Measurements from ENCODE around the gene MAMDC4.

The MAMDC4 gene

GRCh38 chr9:136902259-136902821 lies 50.2 kb downstream of the MAMDC4 start:
- intact Hi-C loops (cut with DNase I; ENCODE audit: low total_unique reads) = no loop called here
- no peak for TF ChIP-seq CTCF (IDR thresholded peaks at IDR 0.05)
- no peaks in the 10 kb centered on the region for H3K27me3 ChIP-seq
- peak overlapping the region; percentile 7 to 15 for H3K4me3 ChIP-seq
- H3K27ac ChIP-seq = peak overlapping the region; percentile 74 to 81
- peaks cover 0 to 47% (median 31%) of the 10 kb centered on the region in 4 donors for H3K4me1 ChIP-seq
- H3K9me3 ChIP-seq = no peaks in the 10 kb centered on the region
- peak; percentile 68 to 94 for DNase-seq
- peaks cover 0 to 31% (median 23%) of the 10 kb centered on the region in 3 donors for H3K36me3 ChIP-seq

GRCh38 chr9:136903041-136903554 lies 51.0 kb downstream of the MAMDC4 start:
- peak; percentile 77 to 96 for DNase-seq
- Histone ChIP-seq H3K9me3 (no peaks in the 10 kb centered on the region), H3K27ac (peak overlapping the region; percentile 74 to 81), H3K27me3 (no peaks in the 10 kb centered on the region), H3K36me3 (peaks cover 4 to 39% (median 30%) of the 10 kb centered on the region in 3 donors), H3K4me3 (peak overlapping the region in 1 of 2 donors; percentile 11), H3K4me1 (peaks cover 0 to 47% (median 31%) of the 10 kb centered on the region in 4 donors)
- no peak for TF ChIP-seq CTCF (IDR thresholded peaks at IDR 0.05)
- intact Hi-C loops (cut with DNase I; ENCODE audit: low total_unique reads) = no loop called here

DNA sequence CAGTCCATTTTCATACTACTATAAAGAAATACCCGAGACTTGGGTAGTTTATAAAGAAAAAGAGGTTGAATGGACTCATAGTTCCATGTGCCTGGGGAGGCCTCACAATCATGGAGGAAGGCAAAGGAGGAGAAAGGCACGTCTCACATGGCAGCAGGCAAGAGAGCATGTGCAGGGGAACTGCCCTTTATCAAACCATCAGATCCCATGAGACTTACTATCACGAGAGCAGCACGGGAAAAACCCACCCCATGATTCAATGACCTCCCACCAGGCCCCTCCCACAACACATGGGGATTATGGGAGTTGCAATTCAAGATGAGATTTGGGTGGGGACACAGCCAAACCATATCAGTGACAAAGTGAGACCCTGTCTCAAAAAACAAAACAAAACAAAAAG lies 54.1 kb downstream of the MAMDC4 start:
- intact Hi-C loops (cut with DNase I; ENCODE audit: low total_unique reads) = no loop called here
- H3K4me1 ChIP-seq = peaks cover 0 to 40% (median 24%) of the 10 kb centered on the region in 4 donors
- DNase-seq = no peak
- peaks cover 8 to 42% (median 35%) of the 10 kb centered on the region in 3 donors for H3K36me3 ChIP-seq
- no peak for TF ChIP-seq CTCF (IDR thresholded peaks at IDR 0.05)
- no peak overlapping the region for H3K4me3 ChIP-seq
- no peak overlapping the region for H3K27ac ChIP-seq
- no peaks in the 10 kb centered on the region for H3K27me3 ChIP-seq
- no peaks in the 10 kb centered on the region for H3K9me3 ChIP-seq

DNA sequence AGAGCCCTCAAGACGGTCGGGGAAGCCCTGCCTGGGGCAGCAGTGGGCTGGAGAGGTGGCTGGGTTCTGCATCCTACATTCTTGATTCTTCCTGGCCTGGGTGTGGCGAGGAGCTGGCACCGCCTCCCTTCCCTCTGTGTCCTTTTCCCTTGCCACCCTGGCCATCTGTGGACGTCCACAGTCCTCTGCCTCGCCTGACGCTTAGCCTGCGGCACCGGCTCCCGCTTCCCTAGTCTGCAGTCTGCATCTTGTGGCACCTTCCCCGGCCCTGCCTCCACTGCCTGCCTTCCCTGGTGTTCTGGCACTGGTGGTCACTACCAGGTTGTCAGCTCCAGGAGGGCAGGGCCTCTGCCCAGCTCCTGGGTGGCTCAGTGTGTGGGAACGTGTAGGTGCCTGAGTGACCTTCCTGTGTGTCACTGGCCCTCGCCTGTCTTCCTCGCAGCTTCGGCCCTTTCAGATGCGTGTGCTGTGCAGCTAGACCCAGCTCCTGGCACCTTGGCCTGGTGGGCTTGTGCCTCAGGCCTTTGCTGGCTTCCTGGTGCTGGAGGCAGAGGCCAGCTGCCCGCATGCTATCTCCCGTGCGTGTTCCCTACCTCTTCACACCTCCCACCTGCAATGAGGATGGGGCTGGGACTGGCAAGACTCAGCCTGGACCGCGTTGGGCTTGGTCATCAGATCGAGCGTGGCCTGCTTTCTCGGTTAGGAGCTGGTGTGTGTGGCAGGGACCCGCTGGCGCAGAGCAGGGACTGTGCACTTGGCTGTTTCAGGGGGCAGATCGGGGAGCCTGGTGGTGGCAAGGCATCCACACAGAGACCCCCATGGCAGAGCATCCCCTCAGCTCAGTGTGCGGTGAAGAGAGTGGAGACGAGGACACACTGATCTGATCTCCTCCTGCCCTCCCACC lies 55.1 kb downstream of the MAMDC4 start:
- no peak overlapping the region for H3K4me3 ChIP-seq
- no peak for DNase-seq
- no peak overlapping the region for H3K27ac ChIP-seq
- intact Hi-C loops (cut with DNase I; ENCODE audit: low total_unique reads) = no loop called here
- peaks cover 0 to 30% (median 14%) of the 10 kb centered on the region in 4 donors for H3K4me1 ChIP-seq
- H3K36me3 ChIP-seq = peaks cover 8 to 45% (median 35%) of the 10 kb centered on the region in 3 donors
- H3K9me3 ChIP-seq = no peaks in the 10 kb centered on the region
- no peak for TF ChIP-seq CTCF (IDR thresholded peaks at IDR 0.05)
- H3K27me3 ChIP-seq = no peaks in the 10 kb centered on the region

Measured in tibial artery (tissue), 4 donors.